ENCODE data around the gene SNX3.

Gene SNX3

GRCh38 chr6:108168501-108169463 lies 92.1 kb downstream of the SNX3 start:
- no peak for FAIRE-seq

GRCh38 chr6:108168090-108168463 lies 92.8 kb downstream of the SNX3 start:
- no peak for FAIRE-seq

DNA sequence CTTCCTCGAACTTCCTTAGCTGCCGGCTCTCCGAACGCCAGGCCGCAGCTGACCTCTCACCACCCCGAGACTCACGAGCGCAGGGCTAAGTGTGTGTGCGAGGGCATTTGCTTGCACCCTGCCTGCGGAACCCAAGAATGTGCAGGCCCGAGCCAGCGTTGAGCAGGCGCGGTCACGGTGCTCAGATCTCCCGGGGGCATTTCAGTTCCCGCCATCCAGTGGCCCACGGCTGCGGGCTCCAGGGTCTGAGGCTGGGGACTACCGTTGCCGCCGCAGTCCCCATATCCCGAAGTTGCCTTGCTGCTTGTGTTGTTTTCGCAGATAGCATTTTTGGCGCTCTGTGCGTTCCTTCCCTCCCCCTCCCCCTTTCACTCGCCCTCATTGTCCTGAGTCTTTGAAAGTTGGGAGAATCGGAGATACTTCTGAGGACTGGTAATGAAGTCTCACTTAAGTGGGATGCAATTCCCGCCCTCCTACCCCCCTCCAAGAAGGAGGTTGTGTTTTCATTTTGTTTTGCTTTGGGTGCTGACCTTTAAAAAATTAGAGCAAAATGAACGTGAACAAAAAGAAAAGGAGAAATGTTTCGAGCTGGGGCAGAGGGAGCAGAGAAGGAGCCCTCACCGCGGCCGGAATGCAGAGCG lies 93.3 kb downstream of the SNX3 start:
- FAIRE-seq = no peak

- FAIRE-seq = no peak
These were observed 94.0 kb downstream of the SNX3 start for GRCh38 chr6:108166664-108167448.

DNA sequence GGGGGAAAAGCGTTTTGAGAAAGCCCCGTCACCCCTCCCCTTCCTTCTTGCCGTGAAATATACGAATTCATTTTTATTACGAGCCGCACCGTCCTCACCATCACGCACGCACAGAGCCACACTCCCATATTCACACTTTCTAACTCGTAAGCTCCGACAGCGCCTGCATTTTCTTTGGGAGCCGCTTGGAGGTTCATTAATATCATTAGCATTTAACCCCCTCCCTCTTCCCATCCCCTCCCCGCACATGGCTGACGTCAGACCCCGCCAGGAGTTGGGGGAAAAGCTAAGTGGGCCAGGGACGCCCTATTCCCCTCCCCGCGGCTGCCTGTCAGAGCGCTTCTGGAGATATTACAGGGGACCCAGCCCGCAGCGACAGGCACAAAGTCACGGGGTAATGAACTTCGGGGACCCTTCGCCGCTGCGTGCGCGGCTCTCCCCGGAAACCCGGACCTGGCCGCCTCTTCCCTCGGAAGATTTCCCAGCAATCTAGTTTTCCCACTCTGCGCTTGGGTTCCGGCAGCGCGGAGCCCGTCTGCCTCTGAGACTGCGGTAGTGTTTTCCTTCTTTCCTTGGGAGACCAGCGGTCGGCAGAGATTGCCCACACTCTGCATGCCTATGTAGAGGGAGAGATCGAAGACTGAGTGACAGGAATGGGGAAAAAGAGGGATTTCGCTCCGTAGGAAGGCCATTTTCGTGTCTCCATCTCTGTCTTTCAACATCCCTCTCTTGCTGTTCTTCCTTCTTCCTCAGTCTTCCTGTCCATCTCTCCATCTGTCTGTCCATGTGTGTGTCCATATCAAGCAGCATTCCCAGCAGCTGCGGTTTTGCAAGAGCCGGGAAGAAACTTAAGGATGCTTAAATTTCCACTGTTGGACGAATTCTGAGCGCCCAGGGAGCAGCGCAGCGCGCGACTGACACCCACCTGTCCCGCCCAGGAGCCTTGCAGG lies 94.9 kb downstream of the SNX3 start, which contains the start of gene NR2E1:
Gene NR2E1 (plus strand): TSS at position 309 of the 950 bp plus-strand sequence. CDS start 744 bp downstream, outside the sequence.
- no peak for FAIRE-seq

DNA sequence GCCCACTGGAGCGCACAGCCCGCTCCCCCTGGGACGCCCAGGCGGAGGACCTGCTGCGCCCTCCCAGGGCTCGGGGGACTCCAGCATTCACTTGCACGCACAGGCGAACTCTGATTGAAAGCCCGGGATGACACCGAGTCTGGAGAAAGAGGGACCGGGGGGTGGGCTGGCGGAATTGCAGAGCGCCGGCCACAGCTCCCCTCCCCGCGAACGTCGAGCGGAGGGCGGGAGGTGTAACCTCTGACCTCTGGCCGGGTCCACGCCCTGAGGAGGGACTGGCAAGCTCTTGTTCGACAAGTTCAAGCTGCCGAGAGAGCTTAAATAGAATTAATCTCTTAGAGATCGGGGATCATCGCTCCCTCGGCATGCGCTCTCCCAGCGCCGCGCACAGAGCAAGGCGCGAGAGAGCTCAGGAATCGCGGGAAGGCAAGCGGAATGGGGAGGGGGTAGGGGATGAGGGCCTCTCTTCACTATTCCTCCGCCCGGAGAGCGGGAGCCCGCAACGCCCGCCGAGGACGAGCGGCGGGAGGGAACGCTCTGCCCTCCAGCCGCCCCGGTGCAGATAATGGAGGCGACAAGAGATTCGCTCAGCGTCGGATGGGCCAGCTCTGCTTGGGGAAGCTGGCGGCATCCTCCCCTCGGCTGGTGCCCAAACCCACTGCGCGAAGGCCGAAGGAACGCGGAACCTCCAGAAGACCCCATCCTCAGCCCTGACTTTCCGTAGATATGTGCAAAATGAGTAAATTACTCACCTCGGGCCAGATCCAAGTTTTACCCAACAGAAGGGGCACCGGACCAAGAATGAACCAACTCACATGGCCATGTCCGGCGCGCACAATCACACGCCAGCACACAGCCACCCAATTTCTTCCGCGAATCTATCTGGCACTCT lies 95.8 kb downstream of the SNX3 start:
- no peak for FAIRE-seq

GRCh38 chr6:108164543-108164814 lies 96.4 kb downstream of the SNX3 start:
- no peak for FAIRE-seq

DNA sequence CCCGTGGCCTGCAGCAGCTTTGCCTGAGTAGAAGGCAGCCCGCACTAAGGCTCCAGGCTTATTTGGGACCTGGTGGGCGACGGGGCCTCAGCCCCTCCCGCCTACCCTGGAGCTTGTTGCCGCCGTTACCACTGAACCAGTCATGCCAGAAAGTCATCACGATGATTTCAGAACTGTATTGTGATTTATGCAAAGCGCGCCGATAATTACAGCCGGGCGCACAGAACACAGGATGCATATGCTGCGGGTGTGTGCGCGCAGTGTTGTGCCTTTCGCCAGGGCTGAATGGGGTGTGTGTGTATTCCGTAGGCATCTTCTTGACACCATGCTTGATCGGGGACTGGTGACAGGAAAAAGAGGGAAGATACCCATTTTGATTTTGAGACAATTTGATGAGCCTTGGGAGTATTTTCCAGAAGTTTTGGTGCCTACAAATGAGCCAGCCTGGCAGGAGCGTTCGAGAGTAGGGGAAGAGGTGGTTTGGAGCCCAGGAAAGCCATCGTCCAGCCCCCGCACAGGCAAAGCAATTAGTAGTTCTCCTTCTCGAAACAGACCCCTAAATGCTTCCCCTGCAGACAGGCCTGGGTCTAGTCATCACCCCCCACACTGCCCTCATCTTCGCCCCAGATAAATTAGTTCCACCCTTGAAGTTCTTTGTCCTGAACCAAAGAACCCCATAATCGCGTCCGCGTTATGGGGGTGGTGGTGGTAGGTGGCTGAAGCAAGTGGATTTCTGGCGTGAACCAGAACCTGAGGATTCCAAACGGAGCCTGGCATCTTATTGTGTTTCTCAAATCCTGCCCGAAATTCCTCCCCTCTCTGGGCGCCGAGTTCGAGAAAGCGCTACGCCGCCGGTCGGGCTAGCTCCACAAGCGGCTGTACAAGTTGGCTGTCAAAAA lies 96.9 kb downstream of the SNX3 start:
- no peak for FAIRE-seq

DNA sequence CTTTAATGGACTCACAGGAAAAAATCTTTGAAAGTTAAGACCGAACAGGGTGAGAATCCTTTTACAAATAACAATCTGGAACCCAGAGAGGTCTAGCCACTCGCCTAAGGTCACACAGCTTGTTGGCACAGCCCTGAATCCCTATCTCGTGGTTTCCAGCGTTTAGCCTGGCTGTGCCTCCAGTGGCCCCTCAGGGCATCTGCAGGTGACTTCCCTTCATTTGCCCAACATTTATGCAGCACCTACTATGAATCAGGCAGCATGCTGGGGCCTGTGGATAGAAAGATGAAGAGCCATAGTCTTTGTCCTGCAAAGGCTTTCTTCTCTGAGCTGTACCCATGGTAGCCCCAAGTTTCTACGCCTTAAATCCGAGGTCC lies 97.6 kb downstream of the SNX3 start:
- FAIRE-seq = no peak

- FAIRE-seq = no peak
These were observed 99.0 kb downstream of the SNX3 start for GRCh38 chr6:108161724-108162282.
